GM12878 (cell line): Measurements from ENCODE around the gene AGK. TPM values are rescaled to one million over a fixed set of nuclear protein-coding genes. Genes with fewer than 3 reads are reported as not detected.

Source experiments
- CBX3 ChIP-seq: fragments of 200-600 bp; sonication (generic); IDR thresholded peaks from 2 replicates; pipeline ENCODE4 v1.6.1; 2016; ENCODE audit warnings: low read depth, borderline replicate concordance
- CBX5 ChIP-seq: sonication (generic); IDR thresholded peaks from 2 replicates; pipeline ENCODE4 v1.6.1; 2016; ENCODE audit warnings: low read depth, moderate library complexity, mild to moderate bottlenecking, inconsistent platforms
- CEBPB ChIP-seq, 2 experiments: fragments of 150-350 bp in 1 of 2; IDR thresholded peaks; 2 replicates each; pipeline ENCODE4 v1.6.1; 2012 to 2014; ENCODE audit warnings: low read depth in 2 of 2, low read length in 2 of 2, borderline replicate concordance in 1 of 2, inconsistent platforms in 1 of 2
- CHD1 ChIP-seq: IDR thresholded peaks from 2 replicates; pipeline ENCODE4 v1.6.1; 2012; ENCODE audit warnings: low read depth, low read length, improper control_type of control experiment
- GABPA ChIP-seq: IDR thresholded peaks from 2 replicates; pipeline ENCODE4 v1.6.1; 2014; ENCODE audit warnings: antibody characterized with exemption, low read depth, mild to moderate bottlenecking, inconsistent platforms
- HDAC6 ChIP-seq: fragments of 200-600 bp; sonication (generic); IDR thresholded peaks from one replicate; pipeline ENCODE4 v1.8.0; 2017; ENCODE audit warnings: antibody characterized with exemption; ENCODE audit not compliant: unreplicated experiment
- MEF2B ChIP-seq: fragments of 450-650 bp; IDR thresholded peaks from 2 replicates; pipeline ENCODE4 v1.6.1; 2018; ENCODE audit warnings: mild to moderate bottlenecking, moderate library complexity; ENCODE audit not compliant: partially characterized antibody, poor library complexity, severe bottlenecking
- MTA2 ChIP-seq: fragments of 450-650 bp; IDR thresholded peaks from 2 replicates; pipeline ENCODE4 v1.6.1; 2016; ENCODE audit warnings: low read depth, mild to moderate bottlenecking, moderate library complexity
- NR2F1 ChIP-seq: fragments of 450-650 bp; conservative IDR thresholded peaks from 2 replicates; pipeline ENCODE4 v1.6.1; 2017; ENCODE audit warnings: mild to moderate bottlenecking
- PML ChIP-seq: IDR thresholded peaks from 2 replicates; pipeline ENCODE4 v1.6.1; 2012; ENCODE audit warnings: low read length, inconsistent platforms
- SIN3A ChIP-seq: IDR thresholded peaks from 2 replicates; pipeline ENCODE4 v1.6.1; 2012; ENCODE audit warnings: low read depth, low read length, improper control_type of control experiment
- SIX5 ChIP-seq: IDR thresholded peaks from 2 replicates; pipeline ENCODE4 v1.6.1; 2011; ENCODE audit warnings: mild to moderate bottlenecking, low read depth, low read length, moderate library complexity; ENCODE audit not compliant: severe bottlenecking
- SMAD5 ChIP-seq: IDR thresholded peaks from 2 replicates; pipeline ENCODE4 v1.6.1; 2016; ENCODE audit warnings: antibody characterized with exemption, low read depth
- SMARCA5 ChIP-seq: fragments of 450-650 bp; IDR thresholded peaks from 2 replicates; pipeline ENCODE4 v1.6.1; 2017; ENCODE audit warnings: mild to moderate bottlenecking
- TAF1 ChIP-seq: IDR thresholded peaks from 2 replicates; pipeline ENCODE4 v1.6.1; 2011; ENCODE audit warnings: mild to moderate bottlenecking, low read depth, low read length, borderline replicate concordance
- TCF3 ChIP-seq: IDR thresholded peaks from 2 replicates; pipeline ENCODE4 v1.6.1; 2012; ENCODE audit warnings: low read depth, mild to moderate bottlenecking, low read length, borderline replicate concordance; ENCODE audit not compliant: insufficient read depth
- TCF7 ChIP-seq: IDR thresholded peaks from 2 replicates; pipeline ENCODE4 v1.6.1; 2014; ENCODE audit warnings: antibody characterized with exemption, borderline replicate concordance
- ZZZ3 ChIP-seq: IDR thresholded peaks from 2 replicates; pipeline ENCODE4 v1.6.1; 2011; ENCODE audit warnings: low read depth; ENCODE audit not compliant: control insufficient read depth, insufficient read length
- polyA plus RNA-seq, 11 experiments: library from polyadenylated mRNA; depleted of rRNA in 4 of 11; unstranded in 6 of 11; stranded (reverse) in 5 of 11; fragments of >200 nt; fragmentation: Nextera tagmentation in 4 of 11; fragmentation: Illumina TruSeq in 1 of 11; extraction: Ambion mirVana in 4 of 11; extraction: Trizol in 1 of 11; gene quantifications; 1 replicate in 1 of 11; 2 replicates in 10 of 11; pipeline versions ENCODE4 v1.2.1 to v1.2.3, GENCODE V29; 2011 to 2016; ENCODE audit warnings: inconsistent platforms in 2 of 11, missing spikeins in 2 of 11, low read depth in 1 of 11
- total RNA-seq, 4 experiments: library from RNA; depleted of rRNA in 3 of 4; stranded (reverse); fragments of >200 nt in 3 of 4; fragmentation: Illumina TruSeq in 1 of 4; extraction: Trizol in 1 of 4; gene quantifications; 2 replicates each; pipeline versions ENCODE4 v1.2.1 to v1.2.3, GENCODE V29; 2013 to 2021
- TF ChIP-seq, protein P1 (sequence below): IDR thresholded peaks from 2 replicates; pipeline ENCODE4 v1.6.1; 2012; ENCODE audit warnings: low read depth, low read length, improper control_type of control experiment
- TF ChIP-seq, protein P2 (sequence below): IDR thresholded peaks from 2 replicates; pipeline ENCODE4 v1.6.1; 2012; ENCODE audit warnings: low read depth, low read length, improper control_type of control experiment
- TF ChIP-seq, protein P3 (sequence below): IDR thresholded peaks from 2 replicates; pipeline ENCODE4 v1.6.1; 2011; ENCODE audit warnings: borderline replicate concordance, low read depth, mild to moderate bottlenecking, moderate library complexity, mixed read lengths, low read length; ENCODE audit not compliant: insufficient read depth; ENCODE audit errors: extremely low read length
- TF ChIP-seq, protein P4 (sequence below): fragments of 450-650 bp; IDR thresholded peaks from 2 replicates; pipeline ENCODE4 v1.6.1; 2014; ENCODE audit warnings: mild to moderate bottlenecking
- TF ChIP-seq, protein P5 (sequence below): fragments of 450-650 bp; IDR thresholded peaks from 2 replicates; pipeline ENCODE4 v1.6.1; 2016; ENCODE audit warnings: mild to moderate bottlenecking, moderate library complexity, borderline replicate concordance

AGK gene
- total and polyA plus RNA-seq, 10 of the 15 experiments (the other 5 are each of a cell fraction or from before 2014, with no cell fraction given), result 32.5 to 85.6 (median 47.8) TPM

DNA sequence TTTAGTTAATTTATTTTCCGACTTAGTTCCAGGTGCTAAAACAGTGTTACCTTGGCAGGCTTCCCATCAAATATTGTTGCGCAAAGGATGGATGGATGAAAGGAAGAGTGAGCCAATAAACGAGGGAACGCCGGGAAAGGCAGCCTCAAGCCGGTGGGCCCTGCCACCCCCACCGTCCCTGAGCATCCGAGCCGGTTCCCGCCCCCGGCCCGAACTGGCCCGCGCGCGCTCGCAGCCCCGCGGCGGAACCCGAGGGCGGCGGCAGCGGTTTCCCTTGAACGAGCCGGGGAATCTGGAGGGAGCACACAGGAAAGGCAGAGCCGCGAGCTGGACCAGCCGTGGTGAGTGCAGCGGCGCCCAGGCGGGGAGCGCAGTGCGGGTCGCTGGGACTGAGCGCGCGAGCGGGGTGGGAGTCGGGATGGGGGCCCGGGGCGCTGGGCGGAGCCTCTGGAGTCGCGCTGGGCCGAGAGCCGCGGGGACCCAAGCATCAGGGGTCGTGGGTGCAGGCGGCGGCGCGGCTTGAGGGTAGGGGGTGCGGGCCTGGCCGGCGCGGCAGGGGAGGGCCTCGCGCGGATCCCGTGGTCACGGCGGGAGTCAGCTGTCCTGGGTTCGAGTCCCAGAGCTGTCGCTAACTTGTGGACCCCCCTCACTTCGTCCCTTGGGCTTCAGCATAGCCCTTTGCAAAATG lies at the start of gene AGK (continued):
- TF ChIP-seq PML (peak; percentile 89), NR2F1 (peak; percentile 45; the same call in 1 of the 2 replicates), HDAC6 (peak; percentile 40), TAF1 (peak; percentile 98), SMAD5 (peak; percentile 47; the same call in 1 of the 2 replicates), SMARCA5 (peak; percentile 88), ZZZ3 (no peak), CBX3 (no peak), CBX5 (peak; percentile 98), TCF3 (peak; percentile 87), MEF2B (peak; percentile 23), GABPA (peak; percentile 92), CEBPB (IDR thresholded peaks at IDR 0.05; ENCODE audit: borderline replicate concordance in 1 of 2, low read depth in 2 of 2, low read length in 2 of 2) (no peak), CHD1 (no peak), MTA2 (no peak), TCF7 (no peak), SIN3A (no peak), SIX5 (peak; percentile 58)
- TF ChIP-seq, protein P1, sequence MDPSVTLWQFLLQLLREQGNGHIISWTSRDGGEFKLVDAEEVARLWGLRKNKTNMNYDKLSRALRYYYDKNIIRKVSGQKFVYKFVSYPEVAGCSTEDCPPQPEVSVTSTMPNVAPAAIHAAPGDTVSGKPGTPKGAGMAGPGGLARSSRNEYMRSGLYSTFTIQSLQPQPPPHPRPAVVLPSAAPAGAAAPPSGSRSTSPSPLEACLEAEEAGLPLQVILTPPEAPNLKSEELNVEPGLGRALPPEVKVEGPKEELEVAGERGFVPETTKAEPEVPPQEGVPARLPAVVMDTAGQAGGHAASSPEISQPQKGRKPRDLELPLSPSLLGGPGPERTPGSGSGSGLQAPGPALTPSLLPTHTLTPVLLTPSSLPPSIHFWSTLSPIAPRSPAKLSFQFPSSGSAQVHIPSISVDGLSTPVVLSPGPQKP, result no peak
- TF ChIP-seq, protein P2, sequence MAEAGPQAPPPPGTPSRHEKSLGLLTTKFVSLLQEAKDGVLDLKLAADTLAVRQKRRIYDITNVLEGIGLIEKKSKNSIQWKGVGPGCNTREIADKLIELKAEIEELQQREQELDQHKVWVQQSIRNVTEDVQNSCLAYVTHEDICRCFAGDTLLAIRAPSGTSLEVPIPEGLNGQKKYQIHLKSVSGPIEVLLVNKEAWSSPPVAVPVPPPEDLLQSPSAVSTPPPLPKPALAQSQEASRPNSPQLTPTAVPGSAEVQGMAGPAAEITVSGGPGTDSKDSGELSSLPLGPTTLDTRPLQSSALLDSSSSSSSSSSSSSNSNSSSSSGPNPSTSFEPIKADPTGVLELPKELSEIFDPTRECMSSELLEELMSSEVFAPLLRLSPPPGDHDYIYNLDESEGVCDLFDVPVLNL, result peak; percentile 59; the same call in 1 of the 2 replicates
- TF ChIP-seq, protein P3, sequence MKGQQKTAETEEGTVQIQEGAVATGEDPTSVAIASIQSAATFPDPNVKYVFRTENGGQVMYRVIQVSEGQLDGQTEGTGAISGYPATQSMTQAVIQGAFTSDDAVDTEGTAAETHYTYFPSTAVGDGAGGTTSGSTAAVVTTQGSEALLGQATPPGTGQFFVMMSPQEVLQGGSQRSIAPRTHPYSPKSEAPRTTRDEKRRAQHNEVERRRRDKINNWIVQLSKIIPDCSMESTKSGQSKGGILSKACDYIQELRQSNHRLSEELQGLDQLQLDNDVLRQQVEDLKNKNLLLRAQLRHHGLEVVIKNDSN, result no peak
- TF ChIP-seq, protein P4, sequence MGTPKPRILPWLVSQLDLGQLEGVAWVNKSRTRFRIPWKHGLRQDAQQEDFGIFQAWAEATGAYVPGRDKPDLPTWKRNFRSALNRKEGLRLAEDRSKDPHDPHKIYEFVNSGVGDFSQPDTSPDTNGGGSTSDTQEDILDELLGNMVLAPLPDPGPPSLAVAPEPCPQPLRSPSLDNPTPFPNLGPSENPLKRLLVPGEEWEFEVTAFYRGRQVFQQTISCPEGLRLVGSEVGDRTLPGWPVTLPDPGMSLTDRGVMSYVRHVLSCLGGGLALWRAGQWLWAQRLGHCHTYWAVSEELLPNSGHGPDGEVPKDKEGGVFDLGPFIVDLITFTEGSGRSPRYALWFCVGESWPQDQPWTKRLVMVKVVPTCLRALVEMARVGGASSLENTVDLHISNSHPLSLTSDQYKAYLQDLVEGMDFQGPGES, result no peak
- TF ChIP-seq, protein P5, sequence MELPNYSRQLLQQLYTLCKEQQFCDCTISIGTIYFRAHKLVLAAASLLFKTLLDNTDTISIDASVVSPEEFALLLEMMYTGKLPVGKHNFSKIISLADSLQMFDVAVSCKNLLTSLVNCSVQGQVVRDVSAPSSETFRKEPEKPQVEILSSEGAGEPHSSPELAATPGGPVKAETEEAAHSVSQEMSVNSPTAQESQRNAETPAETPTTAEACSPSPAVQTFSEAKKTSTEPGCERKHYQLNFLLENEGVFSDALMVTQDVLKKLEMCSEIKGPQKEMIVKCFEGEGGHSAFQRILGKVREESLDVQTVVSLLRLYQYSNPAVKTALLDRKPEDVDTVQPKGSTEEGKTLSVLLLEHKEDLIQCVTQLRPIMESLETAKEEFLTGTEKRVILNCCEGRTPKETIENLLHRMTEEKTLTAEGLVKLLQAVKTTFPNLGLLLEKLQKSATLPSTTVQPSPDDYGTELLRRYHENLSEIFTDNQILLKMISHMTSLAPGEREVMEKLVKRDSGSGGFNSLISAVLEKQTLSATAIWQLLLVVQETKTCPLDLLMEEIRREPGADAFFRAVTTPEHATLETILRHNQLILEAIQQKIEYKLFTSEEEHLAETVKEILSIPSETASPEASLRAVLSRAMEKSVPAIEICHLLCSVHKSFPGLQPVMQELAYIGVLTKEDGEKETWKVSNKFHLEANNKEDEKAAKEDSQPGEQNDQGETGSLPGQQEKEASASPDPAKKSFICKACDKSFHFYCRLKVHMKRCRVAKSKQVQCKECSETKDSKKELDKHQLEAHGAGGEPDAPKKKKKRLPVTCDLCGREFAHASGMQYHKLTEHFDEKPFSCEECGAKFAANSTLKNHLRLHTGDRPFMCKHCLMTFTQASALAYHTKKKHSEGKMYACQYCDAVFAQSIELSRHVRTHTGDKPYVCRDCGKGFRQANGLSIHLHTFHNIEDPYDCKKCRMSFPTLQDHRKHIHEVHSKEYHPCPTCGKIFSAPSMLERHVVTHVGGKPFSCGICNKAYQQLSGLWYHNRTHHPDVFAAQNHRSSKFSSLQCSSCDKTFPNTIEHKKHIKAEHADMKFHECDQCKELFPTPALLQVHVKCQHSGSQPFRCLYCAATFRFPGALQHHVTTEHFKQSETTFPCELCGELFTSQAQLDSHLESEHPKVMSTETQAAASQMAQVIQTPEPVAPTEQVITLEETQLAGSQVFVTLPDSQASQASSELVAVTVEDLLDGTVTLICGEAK, result peak; percentile 87
